A204.1 (cell line): Measurements from ENCODE around the gene TBC1D2.
"Not testable (repeated sequence)": the region's sequence is repeated elsewhere in the genome, so short reads cannot be mapped to it uniquely, and the experiment has no call there.

ENCODE experiments used
- FAIRE-seq: peaks from 2 replicates; lab custom pipeline; 2012; peaks lifted over from hg19 to GRCh38; lab: Jason Lieb, UNC

TBC1D2 gene, protein sequence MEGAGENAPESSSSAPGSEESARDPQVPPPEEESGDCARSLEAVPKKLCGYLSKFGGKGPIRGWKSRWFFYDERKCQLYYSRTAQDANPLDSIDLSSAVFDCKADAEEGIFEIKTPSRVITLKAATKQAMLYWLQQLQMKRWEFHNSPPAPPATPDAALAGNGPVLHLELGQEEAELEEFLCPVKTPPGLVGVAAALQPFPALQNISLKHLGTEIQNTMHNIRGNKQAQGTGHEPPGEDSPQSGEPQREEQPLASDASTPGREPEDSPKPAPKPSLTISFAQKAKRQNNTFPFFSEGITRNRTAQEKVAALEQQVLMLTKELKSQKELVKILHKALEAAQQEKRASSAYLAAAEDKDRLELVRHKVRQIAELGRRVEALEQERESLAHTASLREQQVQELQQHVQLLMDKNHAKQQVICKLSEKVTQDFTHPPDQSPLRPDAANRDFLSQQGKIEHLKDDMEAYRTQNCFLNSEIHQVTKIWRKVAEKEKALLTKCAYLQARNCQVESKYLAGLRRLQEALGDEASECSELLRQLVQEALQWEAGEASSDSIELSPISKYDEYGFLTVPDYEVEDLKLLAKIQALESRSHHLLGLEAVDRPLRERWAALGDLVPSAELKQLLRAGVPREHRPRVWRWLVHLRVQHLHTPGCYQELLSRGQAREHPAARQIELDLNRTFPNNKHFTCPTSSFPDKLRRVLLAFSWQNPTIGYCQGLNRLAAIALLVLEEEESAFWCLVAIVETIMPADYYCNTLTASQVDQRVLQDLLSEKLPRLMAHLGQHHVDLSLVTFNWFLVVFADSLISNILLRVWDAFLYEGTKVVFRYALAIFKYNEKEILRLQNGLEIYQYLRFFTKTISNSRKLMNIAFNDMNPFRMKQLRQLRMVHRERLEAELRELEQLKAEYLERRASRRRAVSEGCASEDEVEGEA

DNA sequence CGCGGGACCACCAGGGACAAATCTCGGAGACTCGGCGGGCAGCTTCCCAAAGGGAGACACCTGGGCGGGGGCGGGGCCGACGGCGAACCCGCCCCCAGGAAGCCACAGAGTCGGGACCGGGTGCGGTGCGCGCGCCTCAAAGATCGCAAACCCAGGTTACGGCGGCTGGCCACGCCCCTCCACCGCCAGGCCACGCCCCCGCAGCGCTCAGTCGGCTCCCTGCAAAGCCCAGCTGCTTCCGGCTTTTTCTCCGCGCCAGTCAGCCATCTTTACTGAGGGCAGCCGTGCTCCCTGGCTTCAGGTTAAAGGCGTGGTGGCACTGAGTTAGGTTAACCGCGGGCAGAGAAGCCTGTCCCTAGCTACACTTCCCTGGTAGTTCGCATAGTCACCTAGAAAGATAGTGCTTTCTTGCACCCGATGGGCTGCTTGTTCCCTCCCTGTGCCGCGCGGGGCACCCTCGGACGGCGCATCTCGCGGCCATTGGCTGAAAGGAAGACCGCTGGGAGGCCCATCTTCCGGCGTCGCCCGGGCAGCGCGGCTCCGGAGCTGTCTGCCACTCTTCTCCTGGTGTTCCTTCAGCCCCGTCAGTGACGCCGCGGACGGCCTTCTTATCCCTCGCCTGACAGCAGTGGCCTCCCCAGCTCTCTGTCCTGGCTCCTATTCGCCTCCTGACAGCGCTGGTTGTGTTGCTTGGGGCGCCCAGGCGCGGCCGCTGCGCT lies at the start of gene TBC1D2:
TBC1D2 (minus strand) TSS at position 72 of the 719 bp plus-strand sequence. CDS start 108 bp downstream, outside the sequence.
- no peak for FAIRE-seq

DNA sequence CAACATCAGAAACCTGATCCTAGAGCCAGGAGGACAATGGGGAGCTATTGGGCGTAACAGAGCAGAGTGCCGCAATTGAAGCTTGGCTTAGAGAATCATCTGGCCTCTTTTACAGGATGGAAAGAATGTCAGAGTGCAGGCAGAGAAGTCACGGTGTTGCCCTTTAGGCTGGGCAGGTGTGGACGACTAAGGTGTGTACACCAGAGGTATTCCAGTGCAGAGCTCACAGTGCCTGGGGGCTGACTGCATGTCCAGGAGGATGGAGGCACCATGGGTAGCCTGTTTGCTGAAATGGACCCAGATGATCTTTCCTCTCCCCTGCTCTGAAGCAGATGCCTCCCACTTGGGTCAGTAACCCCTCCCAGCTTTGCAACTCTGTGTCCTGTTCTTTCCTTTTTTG lies 48.9 kb upstream of the TBC1D2 start:
- no peak for FAIRE-seq

DNA sequence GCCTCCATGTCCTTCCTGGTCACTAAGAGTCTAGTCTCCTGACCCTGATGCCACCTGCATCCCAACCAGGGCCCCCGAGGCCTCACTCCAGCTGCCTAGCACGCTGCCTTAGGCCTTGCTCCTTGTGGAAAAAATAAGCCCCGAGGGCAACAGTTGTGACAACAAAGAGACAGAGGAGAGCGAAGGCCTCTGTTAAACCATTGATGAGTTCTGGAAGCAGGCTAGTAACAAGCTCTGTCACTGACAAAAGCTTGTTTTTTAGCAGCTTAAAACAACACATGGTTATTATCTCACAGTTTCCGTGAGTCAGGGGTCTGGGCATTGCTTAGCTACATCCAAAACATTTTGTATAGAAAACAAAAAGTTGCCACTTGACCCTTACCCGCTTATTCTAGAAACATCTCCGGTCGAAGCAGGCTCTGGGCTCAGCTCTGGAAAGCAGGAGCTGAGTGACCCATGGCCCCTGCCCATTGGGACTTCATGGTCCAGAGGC lies 48.2 kb upstream of the TBC1D2 start:
- FAIRE-seq = no peak

DNA sequence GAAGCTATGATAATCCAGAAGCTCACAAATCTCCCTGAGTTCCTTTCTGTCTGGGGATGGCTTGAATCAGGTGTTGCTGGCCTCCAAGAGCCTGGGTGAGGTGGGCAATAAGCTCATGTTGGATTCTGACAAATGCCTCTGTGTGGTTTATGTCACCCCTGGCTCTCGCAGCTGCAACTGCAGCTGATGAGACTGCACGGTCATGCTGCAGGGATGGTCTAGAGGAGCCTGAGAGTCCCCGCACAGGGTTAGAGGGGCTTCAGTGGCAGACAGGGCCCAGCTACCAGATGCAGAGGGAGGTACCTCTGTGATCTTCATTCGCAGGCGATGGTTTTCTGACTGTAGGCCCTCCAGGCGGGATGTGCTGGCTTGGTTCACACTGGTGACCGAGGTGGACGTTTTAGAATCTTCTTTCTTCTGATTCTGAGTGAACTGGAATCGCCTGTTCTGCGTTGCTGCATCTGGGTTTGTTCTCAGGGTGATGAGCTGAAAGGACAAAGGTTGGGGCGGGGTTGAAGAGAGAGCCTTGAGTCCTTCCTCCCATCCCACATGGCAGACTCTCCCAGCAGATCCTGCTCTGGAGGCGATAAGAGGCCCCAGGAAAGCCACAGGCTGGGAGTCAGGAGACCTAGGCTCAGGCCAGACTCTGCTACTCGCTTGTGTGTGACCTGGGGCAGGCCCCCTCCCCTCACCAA lies 47.6 kb upstream of the TBC1D2 start:
- FAIRE-seq = no peak

DNA sequence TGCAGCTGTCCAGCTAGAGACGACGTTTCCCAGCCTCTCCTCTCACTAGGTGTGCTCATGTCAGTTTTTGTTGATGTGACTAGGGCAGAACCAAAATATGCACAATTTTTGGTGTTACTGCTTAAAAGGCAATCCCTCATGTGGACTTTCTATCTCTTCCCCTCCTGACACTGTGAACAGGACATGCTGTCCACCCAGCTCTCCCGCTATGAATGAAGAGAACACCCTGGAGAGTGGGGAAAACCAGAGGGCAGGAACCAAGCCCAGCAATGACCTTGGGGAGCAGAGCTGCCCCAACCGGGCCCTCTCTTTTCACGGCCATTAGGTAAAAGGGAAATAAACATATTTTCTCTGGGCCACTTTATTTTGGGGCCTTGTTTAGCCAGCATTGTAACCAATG lies 46.7 kb upstream of the TBC1D2 start:
- no peak for FAIRE-seq

DNA sequence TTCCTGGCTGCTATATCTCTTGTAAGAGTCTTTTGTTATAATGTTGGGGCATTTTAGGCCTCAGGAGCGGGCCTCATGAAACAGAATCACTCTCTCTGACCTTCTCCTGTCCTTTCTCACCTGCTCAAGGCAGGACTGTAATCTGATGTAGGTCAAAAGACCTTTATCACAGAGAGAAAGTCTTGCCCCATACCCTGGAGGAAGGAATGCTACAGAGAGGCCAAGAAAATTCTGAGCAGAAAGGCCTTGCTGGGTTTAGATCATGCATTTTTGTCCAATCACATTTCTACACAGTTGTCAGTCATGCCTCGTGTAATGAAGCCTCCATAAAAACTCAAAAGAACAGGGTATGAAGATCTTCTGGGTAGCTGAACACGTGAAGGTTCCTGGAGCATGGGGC lies 45.2 kb upstream of the TBC1D2 start:
- FAIRE-seq = no peak

DNA sequence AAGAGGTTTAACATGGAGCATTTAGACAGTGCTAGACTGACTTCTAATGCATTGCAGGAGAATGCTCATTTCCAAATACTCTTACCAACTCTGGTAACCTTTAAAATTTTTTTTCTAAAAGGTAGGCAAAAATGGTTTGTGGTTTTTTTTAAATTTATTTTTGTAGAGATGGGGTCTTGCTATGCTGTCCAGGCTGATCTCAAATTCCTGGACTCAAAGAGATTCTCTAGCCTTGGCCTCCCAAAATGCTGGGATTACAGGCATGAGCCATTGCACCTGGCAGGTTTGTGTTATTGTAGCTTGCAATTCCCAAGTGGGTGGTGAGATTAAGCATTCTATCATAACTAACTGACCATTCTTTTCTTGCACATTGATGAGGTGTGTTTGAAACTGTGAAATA lies 43.0 kb upstream of the TBC1D2 start:
- no peak for FAIRE-seq

DNA sequence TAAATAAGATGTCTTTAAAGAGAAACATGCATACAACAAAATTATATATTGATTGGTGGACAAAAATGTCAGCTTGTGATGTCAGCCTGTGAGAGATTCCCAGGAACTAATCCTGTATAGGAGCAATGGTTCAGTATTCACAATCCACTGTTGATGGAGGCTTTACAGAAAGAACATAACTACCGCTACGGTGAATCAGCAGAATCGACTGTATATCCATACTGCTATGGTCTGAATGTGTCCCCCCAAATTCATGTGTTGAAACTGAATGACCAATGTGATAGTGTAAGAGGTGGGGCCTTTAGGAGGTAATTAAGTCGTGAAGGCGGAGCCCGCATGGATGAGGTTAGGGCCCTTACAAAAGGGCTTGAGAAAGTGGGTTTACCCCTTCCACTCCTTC lies 40.4 kb upstream of the TBC1D2 start:
- no peak for FAIRE-seq

DNA sequence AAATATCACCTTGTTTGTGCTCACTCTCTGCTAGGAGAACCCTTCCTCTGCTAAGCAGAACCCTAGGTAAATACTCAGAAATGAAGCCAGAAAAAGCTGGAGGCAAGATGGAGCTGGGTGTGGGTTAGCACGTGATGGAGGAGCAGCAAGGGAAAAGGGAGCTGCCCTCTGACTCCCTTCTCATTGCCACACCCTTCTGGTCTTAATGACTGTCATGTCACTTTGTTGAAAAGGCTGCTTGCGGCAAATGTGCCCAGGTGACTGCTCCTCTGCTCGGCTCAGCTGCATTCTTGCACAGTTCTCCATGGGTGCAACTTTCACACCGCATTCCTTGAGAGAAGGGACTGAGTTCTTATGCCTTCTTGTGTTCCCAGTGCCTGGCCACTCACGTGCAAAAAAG lies 36.4 kb upstream of the TBC1D2 start:
- no peak for FAIRE-seq

DNA sequence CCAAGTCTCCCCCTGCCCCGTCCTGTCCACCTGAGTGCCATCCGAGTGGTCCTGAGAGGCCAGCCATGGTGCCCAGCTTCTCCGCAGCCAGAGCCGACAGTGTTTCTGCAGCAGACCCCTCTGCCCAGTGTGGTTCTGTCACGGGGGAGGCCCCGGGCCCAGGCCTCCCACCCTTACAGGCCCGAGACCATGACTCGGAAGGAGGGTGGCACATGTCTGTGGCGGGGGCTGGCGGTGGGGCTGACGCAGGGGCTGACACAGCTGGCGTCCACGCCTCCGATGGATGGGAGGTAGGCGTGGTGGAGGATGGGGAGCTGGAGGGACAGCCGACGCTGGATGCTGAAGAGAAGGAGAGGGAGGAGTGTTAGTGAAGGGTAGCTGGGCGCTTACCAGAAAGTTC lies 35.0 kb upstream of the TBC1D2 start:
- no peak for FAIRE-seq

DNA sequence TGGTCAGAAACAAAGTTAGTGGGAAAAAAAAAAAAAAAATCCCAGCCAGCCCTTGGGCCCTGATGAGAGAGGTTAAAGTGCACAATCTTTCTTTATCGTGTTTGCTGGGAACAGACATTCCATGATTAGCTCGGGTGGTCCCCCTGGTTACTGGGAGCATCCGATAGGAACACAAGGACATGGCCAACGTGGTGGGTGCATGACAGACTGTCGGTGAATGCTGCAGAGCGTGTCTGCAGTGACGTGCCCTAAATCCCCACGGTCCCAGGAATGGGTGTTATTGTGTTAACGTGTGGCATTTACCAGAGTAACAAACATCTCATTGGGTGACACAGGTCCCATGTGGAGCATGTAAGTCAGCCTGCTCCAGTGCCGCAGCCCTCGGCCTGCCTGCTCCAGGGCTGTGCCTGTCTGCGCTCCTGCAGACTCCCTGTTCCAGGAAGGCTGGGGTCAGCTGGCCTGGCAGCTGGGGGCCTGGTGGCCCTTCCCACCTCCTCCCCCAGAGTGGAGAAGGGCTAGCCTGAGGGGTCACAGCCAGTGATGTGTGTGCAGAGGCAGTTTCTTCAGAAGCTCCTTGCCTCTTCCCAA lies 34.3 kb upstream of the TBC1D2 start:
- no peak for FAIRE-seq

DNA sequence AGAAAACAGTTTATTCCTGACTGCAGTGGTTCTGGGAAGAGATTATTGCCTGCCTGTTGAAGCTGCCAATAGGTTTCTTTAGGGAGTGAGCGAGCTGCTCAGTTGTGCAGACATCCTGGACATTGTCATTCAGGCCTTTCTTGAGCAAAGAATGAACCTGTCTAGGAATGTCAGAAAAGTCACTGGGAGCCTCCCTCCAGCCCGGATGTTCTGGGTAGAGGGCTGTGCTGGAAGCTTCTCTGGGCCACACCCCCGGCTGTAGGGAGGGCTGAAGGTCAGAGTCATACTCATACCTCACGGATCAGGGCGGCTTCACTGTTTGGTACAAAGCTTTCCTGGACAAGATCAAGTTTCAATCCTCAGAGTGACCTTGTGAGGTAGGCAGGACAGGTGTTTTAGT lies 33.4 kb upstream of the TBC1D2 start:
- FAIRE-seq = no peak

DNA sequence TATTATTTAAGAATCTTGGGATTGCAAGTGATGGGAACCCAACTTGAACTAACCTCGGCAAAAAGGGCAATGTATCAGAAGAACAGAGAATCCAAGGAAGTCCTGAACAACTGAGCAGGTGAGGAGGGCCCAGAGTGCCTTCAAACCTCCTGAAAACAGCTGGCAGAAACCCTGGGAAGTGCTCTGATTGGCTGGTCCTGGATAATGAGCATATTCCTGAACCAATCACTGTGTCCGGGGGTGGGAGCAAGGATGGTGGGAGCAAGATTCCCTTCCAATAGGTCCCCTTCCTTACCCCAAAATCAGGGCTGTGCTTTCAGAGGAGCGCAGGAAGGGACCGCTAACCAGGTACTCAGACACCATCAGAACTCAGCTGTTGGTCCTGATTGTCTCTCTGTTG lies 31.9 kb upstream of the TBC1D2 start:
- no peak for FAIRE-seq

DNA sequence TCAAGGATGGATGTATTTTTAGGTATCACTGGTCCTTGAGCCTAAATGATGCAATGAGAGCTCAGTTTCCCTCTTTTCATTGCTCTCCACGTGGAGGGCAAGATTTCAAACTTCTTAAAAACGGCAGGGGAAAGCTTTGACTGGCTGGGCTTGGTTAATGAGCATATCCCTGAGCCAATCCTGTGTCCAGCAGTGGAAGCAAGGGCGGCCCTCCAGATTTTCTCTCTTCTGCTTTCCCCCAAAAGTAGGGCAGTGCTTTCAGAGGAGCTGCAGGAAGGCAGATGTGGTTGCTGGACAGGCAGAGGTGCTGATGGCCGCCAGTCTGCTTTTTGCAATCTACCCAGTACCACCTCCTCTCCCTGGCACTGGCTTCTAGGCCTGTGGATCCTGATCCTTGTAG lies 30.0 kb upstream of the TBC1D2 start:
- FAIRE-seq = no peak

DNA sequence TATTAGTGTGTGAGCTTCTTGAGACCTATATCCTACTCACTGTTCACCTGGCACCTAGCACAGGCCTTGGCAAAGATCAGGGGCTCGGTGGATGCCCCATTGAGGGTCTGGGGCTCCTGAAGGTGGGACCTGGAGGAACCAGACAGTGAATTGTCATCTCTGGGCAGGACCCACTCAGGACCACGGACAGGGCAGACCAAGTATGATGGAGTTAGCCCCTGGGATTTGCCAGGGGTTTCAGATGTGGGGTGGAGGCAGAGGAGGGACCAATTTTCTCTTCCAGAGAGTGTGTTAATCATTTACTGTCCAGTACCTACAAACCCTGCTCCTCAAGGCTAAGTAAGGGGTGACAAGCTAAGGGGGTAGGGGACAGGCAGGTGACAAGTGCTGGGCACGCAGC lies 29.3 kb upstream of the TBC1D2 start:
- no peak for FAIRE-seq

DNA sequence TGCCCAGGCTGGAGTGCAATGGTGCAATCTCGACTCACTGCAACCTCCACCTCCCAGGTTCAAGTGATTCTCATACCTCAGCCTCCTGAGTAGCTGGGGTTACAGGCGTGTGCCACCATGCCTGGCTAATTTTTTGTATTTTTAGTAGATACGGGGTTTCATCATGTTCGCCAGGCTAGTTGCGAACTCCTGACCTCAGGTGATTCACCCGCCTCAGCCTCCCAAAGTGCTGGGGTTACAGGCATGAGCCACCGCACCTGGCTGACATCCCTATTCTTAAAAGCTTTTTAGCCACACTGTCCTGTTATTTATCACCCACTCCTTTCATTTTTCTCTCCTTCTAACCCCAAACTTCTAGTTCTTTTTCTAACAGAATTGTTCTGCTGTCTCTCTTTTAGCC lies 27.7 kb upstream of the TBC1D2 start:
- not testable (repeated sequence) for FAIRE-seq

DNA sequence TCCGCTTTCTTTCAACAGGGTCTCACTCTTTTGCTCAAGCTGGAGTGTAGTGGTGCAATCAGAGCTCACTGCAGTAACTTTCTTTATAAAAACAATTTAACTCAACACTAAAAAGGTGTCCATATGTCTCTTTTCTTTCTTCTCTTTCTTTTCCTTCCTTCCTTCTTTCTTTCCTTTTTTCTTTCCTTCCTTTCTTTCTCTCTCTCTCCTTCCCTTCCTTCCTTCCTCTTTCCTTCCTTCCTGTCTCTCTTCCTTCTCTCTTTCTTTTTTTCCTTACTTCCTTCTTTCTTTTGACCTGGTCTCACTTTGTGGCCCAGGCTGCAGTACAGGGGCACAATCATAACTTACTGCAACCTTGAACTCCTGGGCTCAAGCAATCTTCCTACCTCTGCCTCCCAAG lies 25.8 kb upstream of the TBC1D2 start:
- no peak for FAIRE-seq

DNA sequence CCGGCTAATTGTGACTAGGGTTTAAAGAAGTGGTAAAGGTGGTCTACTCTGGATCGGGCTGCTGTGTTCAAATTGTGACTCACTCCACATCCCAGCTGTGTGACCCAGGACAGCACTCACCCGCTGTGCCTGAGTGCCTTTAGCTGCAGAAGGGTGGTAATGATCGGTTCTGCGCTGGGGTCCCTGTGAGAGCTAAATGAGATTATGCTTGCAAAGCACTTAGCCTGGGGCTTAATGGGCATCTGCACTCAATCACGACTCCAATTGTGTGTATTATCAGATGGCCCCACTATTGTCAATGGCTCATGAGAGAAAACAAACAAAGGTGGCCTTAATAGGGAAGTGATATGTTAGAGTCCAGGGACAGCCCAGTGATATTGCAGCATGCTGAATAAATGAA lies 25.1 kb upstream of the TBC1D2 start:
- FAIRE-seq = no peak

DNA sequence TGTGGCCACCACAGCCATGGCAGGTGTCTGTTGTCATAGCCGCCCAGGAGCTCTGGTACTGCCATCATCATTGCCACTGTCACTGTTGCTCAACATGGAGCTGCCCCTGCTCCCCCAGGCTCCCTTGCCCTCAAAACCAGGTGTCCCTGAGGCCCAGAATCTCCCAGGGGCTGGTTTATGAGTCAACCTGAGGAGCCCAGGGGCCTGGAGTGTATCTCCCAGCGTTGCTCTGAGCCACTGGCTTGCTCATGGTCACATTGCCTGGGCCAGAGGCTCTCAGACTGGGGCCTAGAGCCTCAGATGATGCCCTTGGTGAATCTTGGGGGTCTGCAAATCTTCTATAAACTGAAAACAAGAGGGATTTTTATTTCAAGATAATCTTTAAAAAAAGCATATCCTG lies 24.7 kb upstream of the TBC1D2 start:
- no peak for FAIRE-seq

DNA sequence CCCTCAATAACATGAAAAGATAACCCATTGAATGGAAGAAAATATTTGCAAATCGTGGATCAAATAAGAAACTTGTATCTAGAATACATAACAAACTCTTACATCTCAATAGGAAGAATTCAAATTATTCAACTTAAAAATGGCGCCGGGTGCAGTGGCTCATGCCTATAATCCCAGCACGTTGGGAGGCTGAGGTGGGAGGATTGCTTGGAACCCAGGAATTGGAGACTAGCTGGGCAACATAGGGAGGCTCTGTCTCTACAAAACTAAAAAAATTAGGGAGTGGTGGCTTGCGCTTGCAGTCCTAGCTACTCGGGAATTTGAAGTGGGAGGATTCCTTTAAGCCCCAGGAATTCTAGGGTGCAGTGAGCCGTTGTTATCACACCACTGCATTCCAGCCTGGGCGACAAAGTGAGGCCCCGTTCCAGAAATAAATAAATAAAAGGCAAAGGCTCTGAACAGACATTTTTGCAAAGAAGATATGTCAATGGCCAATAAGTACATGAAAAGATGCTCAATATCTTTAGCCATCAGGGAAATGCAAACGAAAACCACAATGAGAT lies 21.5 kb upstream of the TBC1D2 start:
- FAIRE-seq = no peak

DNA sequence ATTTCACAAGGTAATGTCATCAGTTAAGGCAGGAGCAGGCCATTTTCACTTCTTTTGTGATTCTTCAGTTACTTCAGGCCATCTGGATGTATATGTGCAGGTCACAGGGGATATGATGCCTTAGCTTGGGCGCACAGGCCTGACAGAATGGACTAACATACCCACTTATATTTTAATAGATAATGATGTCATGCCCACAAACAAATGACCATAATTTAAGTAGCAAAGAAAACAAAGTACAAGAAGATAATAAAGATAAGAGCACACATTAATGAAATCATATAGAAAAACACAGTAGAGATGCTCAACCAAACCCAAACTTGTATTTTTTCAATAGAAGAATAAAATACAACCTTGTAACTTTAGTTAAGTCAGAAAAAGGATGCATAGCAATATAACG lies 19.7 kb upstream of the TBC1D2 start:
- FAIRE-seq = no peak
